GM20431 (cell line): ENCODE measurements around the gene CCDC102B.
"Not testable (repeated sequence)": the region's sequence is repeated elsewhere in the genome, so short reads cannot be mapped to it uniquely, and the experiment has no call there.

ENCODE experiments used
- in situ Hi-C: fragments of 300-500 bp; cut with MseI, MboI; formaldehyde crosslinking; loops from one replicate; pipeline ENCODE4 v1.15.0; 2020; ENCODE audit warnings: low sequenced_read_pairs; ENCODE audit not compliant: unreplicated experiment

CCDC102B gene

GRCh38 chr18:68960355-68960754, 162.5 kb downstream of the CCDC102B start:
- in situ Hi-C loops = no loop called here

- in situ Hi-C loops = no loop called here
Observed at GRCh38 chr18:68962623-68963022, 164.7 kb downstream of the CCDC102B start.

GRCh38 chr18:68965817-68966216, 167.9 kb downstream of the CCDC102B start:
- in situ Hi-C loops = no loop called here

- in situ Hi-C loops = no loop called here
Observed at GRCh38 chr18:68969027-68969426, 171.1 kb downstream of the CCDC102B start.

- in situ Hi-C loops = no loop called here
Observed at GRCh38 chr18:68972176-68972575, 174.3 kb downstream of the CCDC102B start.

GRCh38 chr18:68979737-68980136, 181.9 kb downstream of the CCDC102B start:
- in situ Hi-C loops = no loop called here

- in situ Hi-C loops = no loop called here
Observed at GRCh38 chr18:68983126-68983525, 185.2 kb downstream of the CCDC102B start.

- in situ Hi-C loops = no loop called here
Observed at GRCh38 chr18:68984342-68984741, 186.5 kb downstream of the CCDC102B start.

GRCh38 chr18:68985172-68985820, 187.4 kb downstream of the CCDC102B start:
- in situ Hi-C loops = no loop called here

GRCh38 chr18:68991286-68991685, 193.4 kb downstream of the CCDC102B start:
- in situ Hi-C loops = no loop called here

- in situ Hi-C loops = no loop called here
Observed at GRCh38 chr18:68992719-68993482, 195.0 kb downstream of the CCDC102B start.

GRCh38 chr18:68995675-68996074, 197.8 kb downstream of the CCDC102B start:
- in situ Hi-C loops = no loop called here

GRCh38 chr18:68997845-68998244, 200.0 kb downstream of the CCDC102B start:
- in situ Hi-C loops = no loop called here

- in situ Hi-C loops = no loop called here
Observed at GRCh38 chr18:69000366-69000765, 202.5 kb downstream of the CCDC102B start.

GRCh38 chr18:69002233-69002632, 204.4 kb downstream of the CCDC102B start:
- in situ Hi-C loops = no loop called here

- in situ Hi-C loops = not testable (repeated sequence)
Observed at GRCh38 chr18:69006212-69006611, 208.3 kb downstream of the CCDC102B start.

GRCh38 chr18:69008538-69008937, 210.7 kb downstream of the CCDC102B start:
- in situ Hi-C loops = no loop called here

- in situ Hi-C loops = no loop called here
Observed at GRCh38 chr18:69021211-69021805, 223.4 kb downstream of the CCDC102B start.

GRCh38 chr18:69022426-69022825, 224.5 kb downstream of the CCDC102B start:
- in situ Hi-C loops = no loop called here

GRCh38 chr18:69031571-69031970, 233.7 kb downstream of the CCDC102B start:
- in situ Hi-C loops = no loop called here

- in situ Hi-C loops = no loop called here
Observed at GRCh38 chr18:69032009-69032408, 234.1 kb downstream of the CCDC102B start.
